Endothelial cell of umbilical vein (primary cell): ENCODE data around the gene THSD4.

ENCODE experiments used
- EZH2 ChIP-seq: IDR thresholded peaks from 2 replicates; pipeline ENCODE4 v1.6.1; 2012; ENCODE audit warnings: borderline replicate concordance, low read depth, mild to moderate bottlenecking, moderate library complexity, low read length, inconsistent platforms; ENCODE audit not compliant: severe bottlenecking
- MAX ChIP-seq: IDR thresholded peaks from 2 replicates; pipeline ENCODE4 v1.6.1; 2011; ENCODE audit not compliant: insufficient read depth, insufficient read length
- POLR2A ChIP-seq: IDR thresholded peaks from 2 replicates; pipeline ENCODE4 v1.6.1; 2012; ENCODE audit warnings: low read depth, mild to moderate bottlenecking, control low read depth, low read length
- TF ChIP-seq, protein P1 (sequence below), 2 donors: IDR thresholded peaks; 1 replicate in 1 of 2; 2 replicates in 1 of 2; pipeline ENCODE4 v1.5.1; 2011; ENCODE audit warnings: low read length in 2 of 2, mild to moderate bottlenecking in 2 of 2, moderate library complexity in 2 of 2, control low read depth in 1 of 2, inconsistent platforms in 1 of 2, low read depth in 1 of 2; ENCODE audit not compliant: insufficient read depth in 1 of 2; ENCODE audit errors: extremely low read depth in 1 of 2

GRCh38 chr15:71414853-71415252, 299.6 kb downstream of the THSD4 start:
- TF ChIP-seq POLR2A (no peak), MAX (no peak), EZH2 (no peak)
- TF ChIP-seq, protein P1, sequence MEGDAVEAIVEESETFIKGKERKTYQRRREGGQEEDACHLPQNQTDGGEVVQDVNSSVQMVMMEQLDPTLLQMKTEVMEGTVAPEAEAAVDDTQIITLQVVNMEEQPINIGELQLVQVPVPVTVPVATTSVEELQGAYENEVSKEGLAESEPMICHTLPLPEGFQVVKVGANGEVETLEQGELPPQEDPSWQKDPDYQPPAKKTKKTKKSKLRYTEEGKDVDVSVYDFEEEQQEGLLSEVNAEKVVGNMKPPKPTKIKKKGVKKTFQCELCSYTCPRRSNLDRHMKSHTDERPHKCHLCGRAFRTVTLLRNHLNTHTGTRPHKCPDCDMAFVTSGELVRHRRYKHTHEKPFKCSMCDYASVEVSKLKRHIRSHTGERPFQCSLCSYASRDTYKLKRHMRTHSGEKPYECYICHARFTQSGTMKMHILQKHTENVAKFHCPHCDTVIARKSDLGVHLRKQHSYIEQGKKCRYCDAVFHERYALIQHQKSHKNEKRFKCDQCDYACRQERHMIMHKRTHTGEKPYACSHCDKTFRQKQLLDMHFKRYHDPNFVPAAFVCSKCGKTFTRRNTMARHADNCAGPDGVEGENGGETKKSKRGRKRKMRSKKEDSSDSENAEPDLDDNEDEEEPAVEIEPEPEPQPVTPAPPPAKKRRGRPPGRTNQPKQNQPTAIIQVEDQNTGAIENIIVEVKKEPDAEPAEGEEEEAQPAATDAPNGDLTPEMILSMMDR (IDR thresholded peaks at IDR 0.05; ENCODE audit: extremely low read depth in 1 of 2, insufficient read depth in 1 of 2, low read depth in 1 of 2, low read length in 2 of 2) = no peak
